NCI-H748 (cell line): ENCODE data around the gene FAM156B.
"Not testable (repeated sequence)": the region's sequence is repeated elsewhere in the genome, so short reads cannot be mapped to it uniquely, and the experiment has no call there.

Source experiments
- DNase-seq: peaks from one replicate; lab custom pipeline; 2025; ENCODE audit not compliant: unreplicated experiment; lab: John Stamatoyannopoulos, UW

Gene FAM156B, protein sequence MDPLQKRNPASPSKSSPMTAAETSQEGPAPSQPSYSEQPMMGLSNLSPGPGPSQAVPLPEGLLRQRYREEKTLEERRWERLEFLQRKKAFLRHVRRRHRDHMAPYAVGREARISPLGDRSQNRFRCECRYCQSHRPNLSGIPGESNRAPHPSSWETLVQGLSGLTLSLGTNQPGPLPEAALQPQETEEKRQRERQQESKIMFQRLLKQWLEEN

DNA sequence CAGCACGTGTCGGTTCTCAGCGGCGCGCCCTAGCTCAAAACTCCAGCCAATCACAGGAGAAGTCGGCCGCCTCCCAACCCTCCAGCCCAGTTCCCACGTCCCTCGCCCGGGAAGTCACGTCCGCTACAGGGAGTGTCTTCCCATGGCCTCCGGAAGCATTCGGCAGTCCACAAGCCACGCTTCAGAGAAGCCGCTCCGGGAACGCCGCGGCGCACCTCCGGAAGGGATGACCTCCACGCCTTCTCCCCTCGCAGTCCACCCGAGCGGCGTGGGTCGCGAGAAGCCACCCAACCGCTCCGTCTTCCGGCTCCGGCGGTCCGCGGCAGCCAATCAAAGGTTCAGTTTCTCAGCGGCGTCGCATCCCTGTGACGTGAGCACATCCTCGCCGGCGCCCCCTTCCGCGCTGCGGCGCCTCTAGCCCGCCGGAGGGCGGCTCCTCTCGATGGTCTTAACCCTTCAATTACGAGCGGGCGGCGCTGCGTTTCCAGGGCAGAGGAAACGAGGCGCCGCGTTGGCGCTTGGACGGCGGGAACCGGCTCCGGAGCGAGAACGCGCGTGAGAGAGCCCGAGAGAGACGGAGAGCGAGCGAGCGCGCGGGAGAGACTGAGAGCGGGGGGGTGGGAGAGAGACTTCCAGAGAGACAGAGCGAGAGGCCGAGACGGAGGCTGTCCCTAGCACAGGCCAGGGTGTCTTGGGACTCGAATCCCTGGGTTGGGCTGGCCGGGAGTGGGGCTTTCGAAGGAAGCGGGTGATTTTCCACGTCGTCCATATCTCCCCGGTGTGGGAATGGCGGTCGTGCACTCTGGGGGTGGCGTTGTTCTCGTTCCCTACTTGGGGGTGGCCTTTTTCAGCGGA, at the start of gene FAM156B:
Gene FAM156B (plus strand): TSS at position 476 of the 855 bp plus-strand sequence. CDS start 9,896 bp downstream, outside the sequence.
- DNase-seq = not testable (repeated sequence)

DNA sequence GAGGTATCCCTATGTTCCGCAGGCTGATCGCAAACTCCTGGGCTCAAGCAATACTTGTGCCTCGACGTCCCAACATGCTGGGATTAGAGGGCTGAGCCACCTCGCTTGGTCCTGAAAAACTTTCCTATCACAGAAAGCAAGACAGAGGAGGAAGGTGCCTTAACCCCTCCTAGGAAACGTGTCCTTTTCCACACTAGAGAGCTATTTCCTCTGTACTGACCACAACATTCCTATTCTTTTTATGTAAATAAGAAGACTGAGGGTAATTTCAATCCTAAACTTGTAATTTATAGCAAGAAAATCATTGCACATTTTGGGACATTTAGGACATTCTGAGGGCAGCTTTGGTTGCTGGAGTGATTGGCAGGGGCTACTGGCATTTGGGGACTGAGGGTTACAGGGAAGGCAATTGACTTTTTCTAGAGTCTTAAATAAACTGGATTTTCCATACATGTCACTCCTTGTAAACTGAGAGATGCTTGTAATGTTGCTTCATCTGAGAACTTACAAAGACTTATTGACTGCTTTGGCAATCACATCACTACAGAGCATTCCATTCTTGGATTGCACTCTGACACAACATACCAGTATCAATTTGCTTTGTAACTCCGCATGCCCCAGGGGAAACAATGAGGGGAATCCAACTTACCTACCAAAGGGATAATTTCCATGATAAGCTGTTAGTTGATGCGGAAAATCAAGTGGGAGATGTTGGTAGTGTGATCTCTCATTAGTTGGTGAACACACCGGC, 44.8 kb upstream of the FAM156B start:
- DNase-seq = no peak

DNA sequence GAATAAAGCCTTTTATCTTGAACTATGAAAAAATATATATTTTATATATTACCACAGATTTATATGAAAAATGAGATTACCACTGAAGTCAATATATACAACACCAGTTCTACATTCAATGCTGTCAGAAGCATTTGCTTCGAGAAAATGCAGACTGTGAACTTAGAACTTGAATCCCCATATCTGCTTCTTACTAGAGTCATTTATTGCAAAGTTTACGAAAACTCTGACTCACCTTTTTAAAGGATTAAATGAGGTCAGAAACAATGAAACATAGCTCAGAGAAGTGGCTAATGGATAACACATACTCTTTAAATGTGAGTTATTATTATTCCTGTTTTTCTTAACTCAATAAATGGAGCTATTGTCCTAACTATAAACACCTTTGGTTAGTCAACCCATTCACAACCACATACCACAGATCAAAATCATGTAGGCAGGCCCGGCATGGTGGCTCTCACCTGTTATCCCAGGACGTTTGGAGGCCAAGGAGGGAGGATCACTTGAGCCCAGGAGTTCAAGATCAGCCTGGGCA, 40.1 kb upstream of the FAM156B start:
- DNase-seq = not testable (repeated sequence)

DNA sequence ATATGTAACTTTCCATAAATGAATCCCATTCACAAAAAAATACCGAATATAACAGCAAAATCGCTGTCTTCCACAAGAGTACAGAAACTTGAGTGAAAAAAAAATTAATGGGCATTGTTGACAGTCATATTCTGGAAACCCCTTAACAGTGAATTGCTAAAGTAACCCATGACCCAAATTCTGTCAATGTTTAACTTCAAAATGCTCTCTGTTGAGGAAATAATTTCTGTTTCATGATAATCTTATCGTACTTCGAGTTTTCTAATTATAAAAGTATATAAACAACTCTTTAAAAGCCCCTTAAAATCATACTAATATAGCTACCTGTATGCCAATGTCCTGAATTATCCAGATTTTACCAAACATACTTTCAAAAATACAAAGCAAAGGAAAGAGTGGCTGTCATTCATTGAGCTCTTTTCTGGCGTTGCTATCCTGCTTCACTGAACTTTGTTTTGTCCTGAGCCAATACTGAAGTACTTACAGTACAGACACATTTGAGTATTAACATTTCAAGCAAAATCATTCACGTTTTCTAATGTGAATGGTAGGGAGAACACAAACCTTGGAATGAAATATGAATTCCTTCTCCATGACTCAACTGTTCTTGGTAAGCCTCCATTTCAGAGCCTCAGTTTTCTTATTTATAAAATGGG, 31.7 kb upstream of the FAM156B start:
- DNase-seq = no peak

DNA sequence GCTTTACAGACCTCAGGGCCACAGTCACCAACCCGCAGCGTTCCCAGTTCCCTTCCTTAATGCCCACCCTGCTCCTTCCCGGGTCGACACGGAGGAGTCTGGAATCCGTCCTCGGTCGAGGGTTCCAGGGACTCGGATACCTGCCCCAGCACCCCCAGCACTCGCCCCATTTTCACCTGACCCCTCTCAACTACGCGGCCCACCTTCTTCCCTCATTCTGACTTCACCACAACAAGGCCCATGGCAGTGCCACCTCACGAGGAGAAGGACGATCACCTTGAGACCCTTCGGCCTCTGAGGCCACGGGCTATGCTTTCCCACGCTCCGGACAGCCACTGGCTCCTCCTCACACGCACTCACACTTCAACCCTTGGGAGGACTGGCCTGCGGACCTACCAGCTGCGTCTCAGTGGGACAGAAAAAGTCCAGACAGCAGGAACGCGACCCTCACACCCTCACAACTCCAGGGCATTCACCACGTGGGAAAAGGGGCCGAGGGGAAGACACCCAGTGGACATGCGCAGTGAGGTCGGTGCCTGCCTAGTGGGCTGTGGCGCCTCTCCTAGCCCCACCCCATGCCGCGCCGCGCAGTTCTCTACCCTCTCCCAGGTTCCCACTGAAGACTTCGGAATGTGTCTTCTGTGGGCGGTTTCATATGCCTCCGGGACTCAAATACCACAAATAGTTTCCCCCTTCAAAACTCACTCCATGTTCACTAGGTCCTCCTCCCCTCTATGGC, 29.4 kb upstream of the FAM156B start, which contains the start of gene XAGE3:
Gene XAGE3 (minus strand): TSS at position 474 of the 739 bp plus-strand sequence. CDS start 950 bp downstream, outside the sequence.
- DNase-seq = no peak

DNA sequence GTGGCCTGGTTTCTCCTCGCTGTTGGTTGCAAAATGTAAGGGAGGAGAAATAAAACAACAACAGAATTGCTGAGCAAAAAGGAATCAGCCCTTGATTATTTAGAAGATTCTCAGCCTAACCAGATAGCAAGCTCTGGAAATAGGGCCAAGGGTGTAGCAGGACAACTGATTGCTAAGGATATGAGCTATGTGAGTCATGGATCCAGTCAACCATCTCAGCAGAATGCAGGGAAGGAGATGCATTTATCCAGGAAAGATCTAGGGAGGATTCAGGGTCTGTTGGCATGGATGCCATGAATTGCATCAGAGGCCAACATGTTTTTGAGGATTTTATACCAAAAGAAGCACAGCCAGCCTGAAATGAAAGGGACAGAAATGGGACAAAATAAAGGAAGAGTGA, 27.1 kb upstream of the FAM156B start:
- DNase-seq = no peak

DNA sequence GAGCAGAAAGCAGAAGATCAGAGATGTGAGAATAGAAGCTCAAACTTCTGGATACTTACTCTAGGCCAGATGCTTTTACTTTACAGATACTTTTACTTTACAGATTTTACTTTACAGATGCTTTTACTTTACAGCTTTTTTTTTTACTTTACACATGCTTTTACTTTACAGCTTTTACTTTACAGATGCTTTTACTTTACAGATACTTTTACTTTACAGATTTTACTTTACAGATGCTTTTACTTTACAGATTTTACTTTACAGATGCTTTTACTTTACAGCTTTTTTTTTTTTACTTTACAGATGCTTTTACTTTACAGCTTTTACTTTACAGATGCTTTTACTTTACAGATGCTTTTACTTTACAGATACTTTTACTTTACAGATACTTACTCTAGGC, 23.3 kb upstream of the FAM156B start:
- not testable (repeated sequence) for DNase-seq

DNA sequence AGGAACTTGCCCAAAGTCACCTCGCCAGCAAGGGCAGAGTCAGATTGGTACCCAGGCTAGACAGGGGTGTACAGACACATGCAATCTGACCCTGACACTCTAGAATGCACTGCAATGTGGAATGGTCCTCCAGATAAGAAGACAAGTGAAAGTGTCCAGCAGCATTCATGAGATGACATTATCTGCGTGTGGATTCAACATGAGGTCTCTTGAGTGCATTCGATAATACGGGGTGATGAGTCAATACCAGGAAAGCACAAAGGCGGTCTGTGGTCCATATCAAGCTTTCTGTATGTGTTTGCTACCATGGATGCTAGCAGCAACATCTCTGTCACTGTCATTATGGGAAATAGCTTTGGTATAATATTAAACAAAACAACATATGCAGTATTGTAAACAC, 22.5 kb upstream of the FAM156B start:
- no peak for DNase-seq

DNA sequence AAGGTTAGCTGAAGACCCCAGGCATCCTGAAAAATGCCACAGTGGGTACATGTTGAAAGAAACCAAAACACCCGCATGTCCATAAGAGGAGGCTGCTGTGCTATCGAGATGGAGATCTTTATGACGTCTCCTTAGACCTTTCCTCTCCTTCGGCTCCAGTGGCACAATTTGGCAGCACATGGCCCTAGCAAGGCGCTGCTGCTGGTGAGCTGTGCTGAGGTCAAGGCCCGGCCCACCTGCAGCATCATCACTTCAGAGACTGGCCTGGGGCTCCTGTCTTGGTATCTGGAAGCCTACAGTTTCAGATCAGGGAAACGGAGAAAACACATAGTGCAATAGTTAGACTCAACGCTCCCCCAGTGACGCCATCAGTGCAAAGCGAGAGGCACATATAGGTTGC, 21.7 kb upstream of the FAM156B start:
- DNase-seq = not testable (repeated sequence)

DNA sequence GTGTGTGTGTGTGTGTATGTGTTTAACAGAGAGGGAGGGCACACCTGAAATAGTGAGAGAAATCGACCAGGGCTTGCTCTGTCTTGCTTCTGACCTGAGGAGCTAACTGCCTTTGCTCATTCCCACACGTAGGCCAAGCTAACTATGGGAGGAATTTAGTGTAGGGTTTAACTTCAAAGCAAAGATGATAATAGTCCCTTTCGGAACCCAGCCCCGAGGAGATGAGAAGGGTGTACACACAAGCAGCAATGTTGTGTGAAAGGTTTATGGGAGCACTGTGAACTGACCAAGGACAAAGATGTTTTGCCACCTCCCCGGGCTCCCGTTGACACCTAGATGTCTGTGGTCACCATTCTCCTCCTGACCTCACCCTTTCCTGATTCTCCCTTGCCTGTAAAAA, 20.7 kb upstream of the FAM156B start:
- not testable (repeated sequence) for DNase-seq

DNA sequence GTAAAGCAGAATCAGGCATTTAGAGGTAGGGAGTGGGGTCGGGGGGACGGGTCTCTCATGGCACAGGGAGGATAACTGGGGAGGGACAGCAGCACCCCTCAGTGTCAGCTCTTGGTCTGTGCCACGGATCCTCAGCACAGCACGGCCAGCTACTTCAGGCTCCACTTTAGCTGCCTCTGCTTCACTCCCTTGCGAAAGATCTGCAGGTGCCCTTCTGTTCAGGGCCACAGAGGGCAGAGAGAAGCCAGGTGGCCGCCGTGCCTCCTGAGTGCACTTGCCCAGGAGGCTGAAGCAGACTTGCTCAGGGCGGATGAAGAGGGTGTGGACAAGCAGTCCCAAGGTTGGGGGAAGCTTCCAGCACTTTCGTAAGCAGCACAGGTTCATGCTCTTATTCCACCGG, 9.7 kb upstream of the FAM156B start:
- DNase-seq = not testable (repeated sequence)

DNA sequence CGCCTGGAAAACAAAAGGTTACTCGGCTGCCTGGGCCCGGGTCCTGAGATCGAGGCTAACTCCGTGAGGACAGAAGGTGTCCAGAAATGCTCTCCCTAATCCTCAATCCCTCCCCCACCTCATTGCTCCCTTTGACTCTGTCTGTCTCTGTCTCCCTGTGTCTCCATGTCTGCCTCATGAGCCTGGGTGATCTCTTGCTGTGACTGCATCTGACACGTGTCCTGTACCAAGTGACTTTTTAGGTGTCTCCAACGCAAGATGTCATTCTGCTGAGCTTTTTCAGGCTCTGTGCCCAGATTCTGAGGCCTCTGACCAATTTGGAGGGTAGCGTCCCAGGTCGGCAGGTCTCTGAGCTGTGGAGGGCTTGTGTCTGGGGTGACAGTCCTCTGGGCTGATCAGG, 9.0 kb upstream of the FAM156B start:
- not testable (repeated sequence) for DNase-seq

DNA sequence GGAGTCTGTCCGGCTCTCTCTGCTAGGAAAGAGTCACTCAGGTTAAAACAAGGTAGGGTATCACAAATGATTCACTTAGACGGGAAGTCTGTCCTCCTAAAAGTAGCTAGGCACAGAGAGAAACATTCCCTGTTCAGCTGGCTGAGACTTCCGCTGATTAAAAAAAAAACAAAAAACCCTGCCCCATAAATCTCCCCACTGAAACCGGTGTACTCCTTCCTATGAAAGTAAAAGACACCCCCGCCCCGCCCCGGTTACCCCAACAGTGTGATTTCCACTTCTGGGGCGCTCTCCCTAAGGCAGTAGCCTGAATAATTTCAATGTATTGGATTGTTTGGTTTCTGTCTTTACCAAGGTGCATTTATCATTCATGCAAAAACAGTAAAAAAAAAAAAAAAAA, 692 bp upstream of the FAM156B start:
- DNase-seq = not testable (repeated sequence)

DNA sequence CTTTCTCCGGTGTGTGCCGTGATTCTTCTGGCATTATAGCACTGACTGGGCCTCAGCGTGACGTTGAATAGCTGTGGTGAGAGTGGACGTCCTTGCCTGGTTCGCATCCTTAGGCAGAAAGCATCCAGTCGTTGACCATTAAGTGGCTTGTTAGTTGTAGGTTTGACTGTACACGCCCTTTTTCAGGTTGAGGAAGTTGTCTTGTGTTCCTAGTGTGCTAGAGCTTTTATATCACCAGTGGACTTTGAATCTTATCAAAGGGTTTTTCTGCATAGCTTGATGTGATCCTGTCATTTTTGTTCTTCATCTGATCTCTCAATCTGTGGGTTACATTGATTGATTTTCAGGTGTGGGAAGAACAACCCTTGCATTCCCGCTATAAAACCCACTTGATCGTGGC, 8.4 kb downstream of the FAM156B start:
- DNase-seq = not testable (repeated sequence)

DNA sequence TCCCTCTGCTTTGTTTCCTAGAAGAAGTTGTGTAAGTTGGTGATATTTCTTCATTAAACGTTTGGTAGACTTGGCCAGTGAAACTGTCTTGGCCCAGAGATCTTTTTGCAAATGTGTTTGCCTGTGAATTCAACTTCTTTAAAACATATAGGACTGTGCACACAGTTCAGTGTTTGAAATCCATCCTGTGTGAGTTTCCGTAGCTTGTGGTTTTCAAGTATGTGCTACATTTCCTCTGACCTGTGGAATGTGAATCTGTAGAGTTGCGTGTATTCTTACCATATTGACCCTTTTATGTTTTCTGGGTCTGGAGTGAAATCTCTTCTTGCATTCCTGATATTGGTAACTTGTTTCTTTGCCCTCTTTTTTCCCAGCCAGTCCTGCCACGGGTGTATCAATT, 8.9 kb downstream of the FAM156B start:
- not testable (repeated sequence) for DNase-seq

DNA sequence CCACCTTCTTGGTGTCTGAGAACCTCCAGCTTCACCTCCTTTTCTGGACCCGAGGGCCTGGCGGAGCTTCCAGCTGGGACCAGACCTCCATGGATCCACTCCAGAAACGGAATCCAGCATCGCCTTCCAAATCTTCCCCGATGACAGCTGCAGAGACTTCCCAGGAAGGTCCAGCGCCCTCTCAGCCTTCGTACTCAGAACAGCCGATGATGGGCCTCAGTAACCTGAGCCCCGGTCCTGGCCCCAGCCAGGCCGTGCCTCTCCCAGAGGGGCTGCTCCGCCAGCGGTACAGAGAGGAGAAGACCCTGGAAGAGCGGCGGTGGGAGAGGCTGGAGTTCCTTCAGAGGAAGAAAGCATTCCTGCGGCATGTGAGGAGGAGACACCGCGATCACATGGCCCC, 10.0 kb downstream of the FAM156B start:
- not testable (repeated sequence) for DNase-seq

DNA sequence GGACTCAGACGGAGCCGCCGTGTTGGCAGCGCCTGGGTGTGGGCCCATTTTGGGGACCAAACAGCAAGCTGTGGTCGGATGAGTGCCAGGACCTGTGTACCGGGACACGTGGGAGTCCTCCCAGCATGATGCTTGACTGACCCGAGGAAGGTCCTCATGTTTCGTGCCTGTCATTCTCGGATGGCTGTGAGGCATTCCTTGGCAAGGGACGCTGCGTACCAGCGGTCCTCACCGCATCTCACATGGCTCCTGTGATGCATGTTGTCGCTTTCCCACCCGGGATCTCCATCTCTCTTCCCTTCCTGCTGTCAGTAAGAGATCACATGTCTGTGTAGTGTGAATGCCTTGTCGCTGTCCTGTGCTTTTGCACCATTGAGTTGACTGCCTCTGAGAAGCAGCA, 10.8 kb downstream of the FAM156B start:
- DNase-seq = not testable (repeated sequence)

DNA sequence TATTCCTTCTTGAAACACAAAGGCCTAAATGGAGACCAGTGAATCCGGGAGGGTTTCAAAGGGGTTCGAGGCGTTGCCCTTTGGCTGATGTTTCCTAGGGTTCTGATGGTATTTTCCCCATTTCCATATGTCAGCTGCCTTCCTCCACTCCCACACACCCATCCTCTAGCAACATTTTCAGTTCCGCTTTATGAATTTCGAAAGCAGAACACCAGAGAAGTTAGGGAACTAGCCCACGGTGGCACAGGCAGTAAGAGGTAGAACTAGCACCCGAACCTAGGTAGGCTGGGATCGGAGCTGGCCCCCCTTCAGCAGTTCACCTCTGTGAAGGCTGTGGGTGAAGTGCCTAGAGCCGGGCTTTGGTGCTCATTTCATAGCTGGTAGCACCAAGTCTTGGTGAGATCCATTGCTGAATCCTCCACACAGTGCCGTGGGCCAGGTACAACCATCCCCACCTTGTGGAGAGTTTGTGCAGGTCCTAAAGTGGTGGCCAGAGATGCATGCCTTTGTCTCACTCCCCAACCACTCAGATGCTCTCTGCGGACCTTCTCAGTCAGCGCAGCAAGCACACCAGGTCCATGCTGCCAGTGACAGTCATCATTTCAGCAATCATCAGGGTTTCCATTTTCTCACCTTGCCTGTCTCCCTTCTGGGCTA, 12.3 kb downstream of the FAM156B start:
- DNase-seq = not testable (repeated sequence)

DNA sequence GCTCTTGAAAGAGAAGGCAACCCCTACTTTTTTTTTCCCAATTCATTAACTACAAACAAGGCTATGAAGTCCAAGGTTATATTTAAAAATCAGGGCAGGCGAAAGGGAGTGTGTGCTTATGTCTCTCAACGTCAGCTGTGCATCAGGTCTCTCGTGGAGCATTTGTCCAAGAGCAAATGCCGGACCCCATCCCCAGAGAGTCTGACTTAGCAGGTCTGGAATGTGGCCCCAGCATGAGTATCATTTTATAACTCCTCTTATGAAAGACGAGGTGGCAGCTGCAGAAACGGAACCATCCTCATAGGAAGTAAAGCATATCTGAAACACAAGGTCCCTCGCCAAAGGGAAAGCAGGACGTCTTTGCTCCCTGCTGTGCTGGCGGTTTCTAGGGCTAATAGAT, 16.6 kb downstream of the FAM156B start:
- not testable (repeated sequence) for DNase-seq
